ENCODE measurements around the gene VMP1.

Gene VMP1

DNA sequence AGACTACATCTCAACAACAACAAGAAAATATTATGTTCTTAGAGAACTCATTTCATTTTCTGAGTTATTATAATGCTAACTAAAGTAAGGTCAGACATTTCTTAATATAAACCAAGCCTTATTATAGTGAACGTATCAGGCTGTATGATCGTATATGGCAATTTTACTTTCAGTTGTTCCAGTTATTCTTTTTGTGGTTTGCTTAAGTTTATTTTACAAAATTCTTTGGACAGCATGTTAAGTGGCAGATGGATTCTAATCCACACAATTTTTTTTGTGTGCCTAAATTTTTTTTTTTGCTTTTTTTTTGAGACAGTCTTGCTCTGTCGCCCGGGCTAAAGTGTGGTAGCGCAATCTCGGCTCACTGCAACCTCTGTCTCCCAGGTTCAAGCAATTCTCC, 59.0 kb downstream of the VMP1 start:
- H3K9me3 ChIP-seq = no peaks in the 10 kb centered on the region
- TF ChIP-seq, protein P1, sequence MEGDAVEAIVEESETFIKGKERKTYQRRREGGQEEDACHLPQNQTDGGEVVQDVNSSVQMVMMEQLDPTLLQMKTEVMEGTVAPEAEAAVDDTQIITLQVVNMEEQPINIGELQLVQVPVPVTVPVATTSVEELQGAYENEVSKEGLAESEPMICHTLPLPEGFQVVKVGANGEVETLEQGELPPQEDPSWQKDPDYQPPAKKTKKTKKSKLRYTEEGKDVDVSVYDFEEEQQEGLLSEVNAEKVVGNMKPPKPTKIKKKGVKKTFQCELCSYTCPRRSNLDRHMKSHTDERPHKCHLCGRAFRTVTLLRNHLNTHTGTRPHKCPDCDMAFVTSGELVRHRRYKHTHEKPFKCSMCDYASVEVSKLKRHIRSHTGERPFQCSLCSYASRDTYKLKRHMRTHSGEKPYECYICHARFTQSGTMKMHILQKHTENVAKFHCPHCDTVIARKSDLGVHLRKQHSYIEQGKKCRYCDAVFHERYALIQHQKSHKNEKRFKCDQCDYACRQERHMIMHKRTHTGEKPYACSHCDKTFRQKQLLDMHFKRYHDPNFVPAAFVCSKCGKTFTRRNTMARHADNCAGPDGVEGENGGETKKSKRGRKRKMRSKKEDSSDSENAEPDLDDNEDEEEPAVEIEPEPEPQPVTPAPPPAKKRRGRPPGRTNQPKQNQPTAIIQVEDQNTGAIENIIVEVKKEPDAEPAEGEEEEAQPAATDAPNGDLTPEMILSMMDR (IDR thresholded peaks at IDR 0.05) = no peak

DNA sequence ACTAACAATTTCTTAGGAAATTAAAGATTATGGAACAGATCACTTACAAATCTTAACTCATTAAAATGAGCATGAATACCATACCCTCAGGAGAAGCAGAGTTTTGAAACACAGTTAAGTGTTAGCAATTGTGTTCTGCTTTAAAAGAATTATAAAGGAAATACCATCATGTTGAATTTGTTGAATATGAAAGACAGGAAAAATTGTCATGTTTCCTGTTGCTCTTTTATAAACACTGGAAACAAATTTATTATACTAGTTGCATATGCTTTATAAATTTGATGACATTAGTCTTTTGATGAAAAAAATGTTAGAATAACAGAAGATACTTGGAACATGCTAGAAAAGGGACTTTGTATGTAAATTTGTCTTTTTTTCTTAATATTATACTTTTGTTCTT, 59.7 kb downstream of the VMP1 start:
- TF ChIP-seq, protein P1 (IDR thresholded peaks at IDR 0.05) = no peak
- H3K27ac ChIP-seq = no peak overlapping the region

More for the DNA sequence above, 59.0 kb downstream of the VMP1 start:
- Histone ChIP-seq H3K36me3 (peaks cover 78% of the 10 kb centered on the region), H3K27ac (no peak overlapping the region), H3K27me3 (no peaks in the 10 kb centered on the region), H3K4me3 (ENCODE audit: low read depth in 1 of 2, low read length in 1 of 2) (no peak overlapping the region), H3K4me1 (ENCODE audit: control insufficient read depth in 1 of 2, insufficient read depth in 1 of 2, low read depth in 1 of 2, low read length in 1 of 2) (peaks cover 15 to 16% of the 10 kb centered on the region in 2 experiments)

DNA sequence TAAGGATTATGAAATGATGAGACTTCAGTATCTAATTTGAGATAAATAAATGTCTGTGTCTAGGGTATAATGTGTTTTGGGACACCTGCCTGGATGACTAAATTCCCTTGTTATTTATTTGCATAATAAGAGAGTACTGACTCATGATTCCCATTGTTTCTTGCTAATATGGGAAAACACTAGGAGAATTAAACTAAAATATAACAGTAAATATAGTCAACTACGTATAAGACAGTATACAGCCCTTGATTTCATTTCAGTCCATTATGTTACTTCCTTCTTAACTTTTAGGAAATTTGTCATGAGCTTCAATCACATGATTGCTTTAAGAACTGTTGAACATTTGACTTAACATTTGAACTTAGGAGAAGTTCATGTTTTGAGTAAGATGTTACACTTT, 62.4 kb downstream of the VMP1 start:
- Histone ChIP-seq H3K36me3 (peaks cover 90% of the 10 kb centered on the region), H3K4me1 (ENCODE audit: control insufficient read depth in 1 of 2, insufficient read depth in 1 of 2, low read depth in 1 of 2, low read length in 1 of 2) (peaks cover 14% of the 10 kb centered on the region in 2 experiments), H3K27me3 (no peaks in the 10 kb centered on the region), H3K27ac (peak overlapping the region; percentile 61), H3K4me3 (ENCODE audit: low read depth in 1 of 2, low read length in 1 of 2) (no peak overlapping the region), H3K9me3 (no peaks in the 10 kb centered on the region)
- TF ChIP-seq, protein P1 (IDR thresholded peaks at IDR 0.05) = no peak

More for the DNA sequence above, 59.7 kb downstream of the VMP1 start:
- no peaks in the 10 kb centered on the region for H3K9me3 ChIP-seq
- peaks cover 82% of the 10 kb centered on the region for H3K36me3 ChIP-seq
- H3K4me1 ChIP-seq (ENCODE audit: control insufficient read depth in 1 of 2, insufficient read depth in 1 of 2, low read depth in 1 of 2, low read length in 1 of 2) = peaks cover 14% of the 10 kb centered on the region in 2 experiments
- no peaks in the 10 kb centered on the region for H3K27me3 ChIP-seq
- H3K4me3 ChIP-seq (ENCODE audit: low read depth in 1 of 2, low read length in 1 of 2) = no peak overlapping the region

DNA sequence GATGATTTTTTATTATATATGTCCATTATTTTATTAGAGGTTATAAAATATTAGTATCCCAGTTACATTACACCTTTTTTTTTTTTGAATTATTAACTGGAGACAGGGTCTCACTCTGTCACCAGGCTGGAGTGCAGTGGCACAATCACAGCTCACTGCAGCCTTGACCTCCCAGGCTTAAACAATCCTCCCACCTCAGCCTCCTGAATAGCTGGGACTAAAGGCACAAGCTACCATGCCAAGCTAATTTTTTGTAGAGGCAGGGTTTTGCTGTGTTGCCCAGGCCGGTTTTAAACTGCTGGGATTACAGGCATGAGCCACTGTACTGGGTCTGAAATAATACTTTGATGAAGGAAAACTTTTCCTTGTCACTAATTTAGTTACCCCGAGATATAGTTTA, 63.6 kb downstream of the VMP1 start:
- Histone ChIP-seq H3K27ac (no peak overlapping the region), H3K27me3 (no peaks in the 10 kb centered on the region)
- TF ChIP-seq, protein P1 (IDR thresholded peaks at IDR 0.05) = no peak

DNA sequence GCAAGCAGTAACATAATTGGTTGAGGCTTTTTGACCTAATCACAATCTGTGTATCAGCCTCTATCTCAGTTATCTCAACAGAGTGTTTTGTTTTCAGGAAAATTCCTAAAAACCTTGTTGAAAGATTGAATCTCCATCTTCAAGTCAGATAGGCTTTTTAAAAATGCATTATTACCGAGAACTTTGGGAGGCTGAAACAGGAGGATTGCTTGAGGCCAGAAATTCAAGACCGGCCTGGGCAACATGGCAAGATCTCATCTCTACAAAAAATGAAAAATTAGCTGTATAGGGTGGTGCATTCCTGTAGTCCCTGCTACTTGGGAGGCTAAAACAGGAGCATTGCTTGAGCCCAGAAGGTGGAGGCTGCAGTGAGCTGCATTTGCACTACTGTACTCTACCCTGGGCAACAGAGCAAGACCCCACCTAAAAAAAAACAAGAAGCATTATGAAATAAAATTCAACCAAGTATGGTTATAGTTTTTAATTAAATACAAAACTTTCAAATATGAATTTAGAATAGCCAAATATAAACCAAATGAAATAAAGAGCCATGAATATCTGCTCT, 68.4 kb downstream of the VMP1 start:
- H3K9me3 ChIP-seq = no peaks in the 10 kb centered on the region
- H3K27ac ChIP-seq = peak overlapping the region; percentile 38
- H3K4me1 ChIP-seq (ENCODE audit: control insufficient read depth in 1 of 2, insufficient read depth in 1 of 2, low read depth in 1 of 2, low read length in 1 of 2) = peaks cover 0 to 3% of the 10 kb centered on the region in 2 experiments
- H3K36me3 ChIP-seq = peaks cover 95% of the 10 kb centered on the region
- TF ChIP-seq, protein P1 (IDR thresholded peaks at IDR 0.05) = no peak
- no peak overlapping the region for H3K4me3 ChIP-seq (ENCODE audit: low read depth in 1 of 2, low read length in 1 of 2)
- H3K27me3 ChIP-seq = no peaks in the 10 kb centered on the region

More for the DNA sequence above, 63.6 kb downstream of the VMP1 start:
- Histone ChIP-seq H3K4me1 (ENCODE audit: control insufficient read depth in 1 of 2, insufficient read depth in 1 of 2, low read depth in 1 of 2, low read length in 1 of 2) (peaks cover 14% of the 10 kb centered on the region in 2 experiments), H3K9me3 (no peaks in the 10 kb centered on the region), H3K36me3 (peaks cover 90% of the 10 kb centered on the region), H3K4me3 (ENCODE audit: low read depth in 1 of 2, low read length in 1 of 2) (no peak overlapping the region)
